ENCODE results near the gene SMC1B.
"Not testable (repeated sequence)": the region's sequence is repeated elsewhere in the genome, so short reads cannot be mapped to it uniquely, and the experiment has no call there.

The SMC1B gene

DNA sequence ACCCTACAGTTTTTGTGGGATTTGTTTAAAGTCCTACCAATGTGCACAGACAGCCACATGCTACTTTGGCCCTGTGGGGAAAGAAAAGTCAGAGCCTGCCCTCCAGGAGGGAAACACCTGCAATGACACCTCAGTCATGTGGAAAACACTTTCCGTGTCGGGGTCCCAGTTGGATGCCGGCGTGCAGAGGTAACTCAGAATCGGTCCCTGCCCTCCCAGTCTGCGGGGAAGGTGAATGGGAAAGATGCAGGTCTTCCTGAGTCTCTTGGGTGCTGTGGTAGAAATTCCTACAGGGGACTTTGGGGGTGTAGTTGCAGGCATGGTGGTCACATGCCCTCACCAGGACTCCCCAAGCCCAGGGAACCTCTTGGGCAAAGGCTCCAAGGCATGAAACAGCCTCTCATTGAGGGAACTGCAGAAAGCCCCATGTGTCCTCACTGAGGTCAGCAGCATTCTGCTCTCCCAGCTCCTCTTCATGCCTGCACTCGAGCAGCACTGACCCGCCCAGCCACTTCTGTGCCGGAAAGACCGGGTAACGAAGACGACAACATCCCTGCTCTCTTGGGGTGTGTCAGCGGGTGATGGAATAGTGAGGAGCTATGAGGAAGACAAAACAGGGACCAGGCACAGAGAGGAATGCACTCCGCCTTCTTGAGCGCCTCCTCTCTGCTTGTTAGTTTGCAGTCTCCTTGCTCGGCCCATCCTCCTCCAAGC is 4.8 kb upstream of the SMC1B start:
- DNase-seq, result no peak

DNA sequence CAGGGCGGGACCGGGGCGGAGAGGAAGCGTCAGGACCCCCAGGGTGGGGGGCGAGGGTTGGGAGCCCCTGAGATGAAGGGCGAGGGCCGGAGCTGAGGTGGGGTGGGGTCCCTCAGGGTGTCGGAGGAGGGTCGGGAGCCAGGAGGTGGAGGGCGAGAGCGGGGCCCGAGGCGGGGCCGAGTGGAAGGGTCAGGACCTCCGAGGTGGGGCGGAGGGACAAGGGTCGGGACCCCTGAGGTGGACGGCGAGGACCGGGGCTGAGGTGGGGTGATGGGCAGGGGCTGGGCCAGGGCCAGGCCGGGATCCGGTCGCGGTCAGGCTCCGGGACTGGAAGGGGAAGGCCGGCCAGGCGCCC is 409 bp downstream of the SMC1B start:
- no peak for DNase-seq

DNA sequence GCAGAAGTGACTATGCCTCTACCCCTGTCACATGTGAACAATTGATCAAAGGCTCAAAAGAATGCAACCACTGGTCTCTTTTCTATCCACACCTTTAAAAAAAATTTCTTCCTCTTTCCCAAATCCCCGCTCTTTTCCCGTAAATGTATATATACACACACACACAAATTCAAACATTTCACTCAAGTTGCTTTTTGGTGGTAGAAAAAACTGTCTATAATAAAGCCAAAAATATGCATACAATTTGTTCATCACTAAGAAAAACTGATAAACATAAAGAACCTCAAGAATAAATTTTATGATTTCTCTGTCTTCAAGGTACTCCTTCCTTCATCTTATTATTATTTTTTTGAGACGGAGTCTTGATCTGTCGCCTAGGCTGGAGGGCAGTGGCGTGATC is 5.6 kb downstream of the SMC1B start:
- DNase-seq, result no peak

DNA sequence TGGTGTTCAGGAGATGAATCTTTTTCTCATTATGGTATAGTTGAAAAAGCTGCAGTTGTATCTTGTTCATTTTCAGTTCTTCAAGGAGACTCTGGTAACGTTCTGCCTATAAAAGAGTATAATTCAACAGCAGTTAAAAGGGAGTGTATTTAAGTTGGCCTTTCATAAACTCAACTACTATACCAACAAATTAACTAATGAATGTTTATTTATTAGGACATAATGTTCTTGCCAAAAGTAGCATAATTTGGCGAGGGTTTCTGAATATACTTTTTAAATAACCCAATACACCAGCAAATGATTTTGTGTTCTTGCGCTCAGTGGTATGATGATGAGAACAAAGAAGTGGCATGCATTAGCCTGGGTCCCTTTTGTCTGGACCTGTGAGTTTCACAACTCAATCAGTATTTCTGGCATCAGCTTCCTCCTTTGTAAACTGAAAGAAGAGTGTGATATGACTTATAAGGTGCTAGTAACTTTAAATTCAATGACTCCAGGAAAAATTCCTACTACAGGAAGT is 10.9 kb downstream of the SMC1B start:
- DNase-seq, result no peak

DNA sequence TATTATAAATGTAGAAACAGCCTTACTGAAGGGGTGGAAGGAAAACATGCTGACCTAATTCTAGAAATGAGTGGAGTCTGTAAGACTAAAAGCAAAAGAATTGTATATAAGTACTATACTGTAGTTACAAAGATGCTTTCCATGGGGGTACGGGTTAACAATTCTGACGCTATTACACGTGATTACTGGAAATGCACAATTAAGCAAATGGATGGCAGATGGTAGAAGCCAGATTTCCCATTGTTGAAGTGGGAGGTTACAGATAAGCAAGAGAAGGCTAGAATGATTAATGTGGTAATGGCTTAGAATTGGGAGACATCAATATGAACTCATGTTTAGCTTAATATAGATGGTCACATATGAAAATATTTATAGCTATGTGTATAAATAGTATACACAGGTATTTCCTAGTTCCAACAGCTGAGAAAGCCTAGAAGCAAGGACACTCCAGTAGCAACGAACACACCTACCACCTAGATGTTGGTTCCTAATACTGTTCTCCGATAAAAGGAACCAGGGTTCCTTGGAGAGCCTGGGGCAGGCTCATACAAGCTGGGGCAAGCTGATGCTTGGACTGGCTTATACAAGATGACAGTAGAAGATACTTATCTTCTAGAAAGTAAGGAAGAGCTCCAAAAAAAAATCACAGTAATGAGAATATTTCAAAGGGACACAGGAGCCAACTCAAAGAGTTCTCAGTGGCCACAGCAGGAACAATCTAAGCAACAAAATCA is 13.5 kb downstream of the SMC1B start:
- DNase-seq, result no peak

DNA sequence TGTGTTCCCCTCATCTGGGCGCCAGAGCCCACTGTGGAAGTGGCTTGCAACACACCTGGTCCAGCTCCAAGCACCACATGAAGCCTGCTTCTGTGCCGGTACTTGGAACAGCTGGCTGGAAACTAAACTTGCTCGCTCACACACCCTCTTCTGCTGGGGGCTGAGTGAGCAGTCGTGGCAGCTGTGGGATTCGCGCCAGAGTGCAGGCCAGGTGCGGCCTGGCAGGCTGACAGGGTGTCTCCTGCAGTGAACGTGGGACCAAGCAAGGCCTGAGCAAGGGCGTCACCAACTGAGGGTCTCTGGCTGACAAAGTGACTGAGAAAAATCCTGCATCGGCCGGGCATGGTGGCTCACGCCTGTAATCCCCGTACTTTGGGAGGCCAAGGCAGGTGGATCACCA is 15.2 kb downstream of the SMC1B start:
- DNase-seq, result no peak

DNA sequence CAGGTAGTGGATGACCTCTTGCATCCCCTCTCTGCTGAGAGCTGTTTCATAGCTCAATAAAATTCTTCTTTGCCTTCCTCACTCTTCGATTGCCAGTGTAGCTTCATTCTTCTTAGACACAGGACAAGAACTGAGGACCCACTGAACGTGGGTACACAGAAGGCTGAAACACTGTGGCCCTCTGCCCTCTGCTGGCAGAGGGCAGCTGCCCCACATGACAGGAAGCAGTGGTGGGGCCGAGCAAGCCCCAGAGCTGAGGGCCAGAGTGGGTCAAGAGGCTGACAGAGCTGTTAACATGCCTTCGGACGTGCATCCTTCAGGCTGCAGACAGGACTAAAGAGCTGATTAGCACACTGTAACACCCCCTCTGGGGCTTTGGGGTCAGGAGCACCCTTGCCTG is 15.6 kb downstream of the SMC1B start:
- DNase-seq, result no peak

DNA sequence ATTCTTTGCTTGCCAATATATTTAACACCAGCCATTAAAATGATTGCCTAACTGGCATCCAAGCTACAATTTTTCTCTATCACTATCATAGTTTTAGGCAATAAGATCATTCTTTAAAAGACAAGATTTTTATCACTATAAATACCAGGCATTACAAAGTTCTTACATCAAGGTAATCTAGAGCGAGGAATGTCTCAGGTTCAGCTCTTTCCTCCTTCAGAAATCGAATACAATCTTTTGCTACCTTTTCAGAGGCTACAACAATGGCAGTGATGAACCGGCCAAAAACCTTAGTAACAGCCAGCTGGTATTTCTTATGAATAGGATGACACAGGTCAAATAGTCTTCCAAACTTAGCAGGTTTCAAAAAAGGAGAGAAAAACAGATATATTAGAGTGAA is 23.9 kb downstream of the SMC1B start:
- no peak for DNase-seq

DNA sequence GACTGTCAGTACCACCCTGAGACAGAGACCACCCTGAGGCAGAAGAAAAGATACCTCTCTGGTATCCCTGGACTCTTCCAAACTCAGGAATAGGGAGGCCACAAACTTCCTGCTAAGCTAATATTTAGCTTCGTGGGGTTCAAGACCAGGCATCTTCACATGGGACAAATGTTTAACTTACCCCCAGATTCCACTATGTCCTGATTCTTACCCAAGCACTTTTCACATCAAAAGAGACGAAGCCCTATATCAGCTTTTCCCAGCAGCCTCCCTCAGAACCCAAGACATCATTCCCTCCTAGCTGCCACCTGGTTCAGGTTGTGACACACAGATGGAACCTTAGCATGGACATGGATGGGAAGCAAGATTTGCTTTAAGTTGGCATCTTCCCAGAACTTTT is 32.1 kb downstream of the SMC1B start:
- DNase-seq, result no peak

DNA sequence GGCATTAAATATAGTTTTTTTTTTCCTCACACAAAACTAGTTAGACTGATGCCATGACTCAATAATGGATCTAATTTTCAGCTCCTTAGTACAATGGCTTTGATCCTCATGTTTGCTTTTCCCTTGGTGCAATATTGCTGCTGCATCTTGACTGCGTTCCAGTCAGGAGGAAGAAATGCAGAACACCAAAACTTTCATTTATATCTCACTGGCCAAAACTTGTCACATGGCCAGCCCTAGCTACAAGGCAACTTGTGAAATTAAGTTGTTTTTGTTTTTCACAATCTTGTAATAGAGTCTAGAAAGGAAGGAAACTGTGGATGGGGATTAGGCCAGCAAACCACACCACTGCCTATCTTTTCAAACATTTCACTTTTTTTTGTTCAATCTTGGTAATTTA is 36.7 kb downstream of the SMC1B start:
- DNase-seq, result no peak

DNA sequence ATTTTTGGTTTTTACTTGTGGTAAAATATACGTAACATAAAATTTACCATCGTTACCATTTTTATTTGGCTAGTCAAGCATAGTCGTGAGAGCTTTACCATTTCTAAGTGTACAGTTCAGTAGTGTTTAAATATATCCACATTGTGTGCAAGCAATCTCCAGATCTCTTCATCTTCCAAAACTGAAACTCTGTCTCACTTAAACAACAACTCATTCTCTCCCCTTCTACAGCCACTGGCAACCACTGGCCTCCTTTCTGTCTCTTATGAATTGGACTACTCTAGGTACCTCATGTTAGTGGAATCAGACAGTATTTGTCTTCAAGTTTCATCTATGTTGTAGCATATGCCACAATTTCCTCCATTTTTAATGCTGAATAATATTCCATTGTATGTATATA is 37.4 kb downstream of the SMC1B start:
- DNase-seq, result no peak

DNA sequence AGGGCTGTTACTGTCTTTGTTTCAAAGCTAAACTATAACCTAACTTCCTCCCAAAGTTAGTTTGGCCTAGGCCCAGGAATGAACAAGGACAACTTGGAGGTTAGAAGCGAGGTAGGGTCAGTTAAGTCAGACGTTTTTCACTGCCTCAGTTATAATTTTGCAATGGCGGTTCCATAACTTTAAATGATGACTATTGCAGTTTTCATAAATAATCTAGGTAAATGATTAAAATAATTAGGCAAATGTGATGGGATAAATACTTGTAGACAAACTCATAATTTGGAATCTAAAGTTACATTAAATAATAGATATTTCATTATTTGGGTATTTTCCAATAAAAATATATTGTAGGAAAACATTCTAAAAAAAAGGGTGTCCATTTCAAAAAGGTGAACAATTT is 39.8 kb downstream of the SMC1B start:
- DNase-seq, result not testable (repeated sequence)

DNA sequence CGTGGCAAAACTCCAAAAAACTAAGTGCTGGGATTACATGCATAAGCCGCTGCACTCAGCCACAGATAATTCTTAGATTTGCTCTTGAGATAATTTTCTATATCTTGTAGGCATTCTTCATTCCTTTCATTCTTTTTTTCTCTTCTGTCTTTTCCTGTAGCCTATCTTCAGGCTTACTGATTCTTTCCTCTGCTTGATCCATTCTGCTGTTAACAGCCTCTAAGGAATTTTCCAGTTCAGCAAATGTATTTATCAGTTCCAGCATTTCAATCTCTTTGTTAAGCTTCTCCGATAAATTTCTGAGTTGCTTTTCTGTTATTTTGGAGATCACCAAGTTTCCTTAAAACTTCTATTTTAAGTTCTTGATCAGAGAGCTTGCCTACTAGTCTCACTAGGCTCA is 46.7 kb downstream of the SMC1B start:
- DNase-seq, result no peak

DNA sequence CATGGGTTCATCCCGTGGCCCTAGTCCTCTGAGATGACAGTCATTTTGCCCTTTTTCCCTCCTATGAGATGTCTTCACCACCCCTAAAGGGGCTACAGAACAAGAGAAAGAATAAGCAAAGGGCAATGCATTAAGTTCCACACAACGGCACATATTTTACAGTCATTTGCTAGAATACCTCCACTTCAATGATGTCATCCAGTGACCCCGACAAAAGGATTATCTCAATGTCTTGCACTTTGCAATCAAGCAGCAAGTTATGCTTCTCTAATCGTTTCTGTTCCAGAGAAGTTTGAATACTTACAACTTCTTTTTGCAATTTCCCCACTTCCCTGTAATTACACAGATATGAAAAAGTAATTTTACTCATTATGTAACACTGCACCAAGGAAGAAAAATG is 53.8 kb downstream of the SMC1B start:
- no peak for DNase-seq

DNA sequence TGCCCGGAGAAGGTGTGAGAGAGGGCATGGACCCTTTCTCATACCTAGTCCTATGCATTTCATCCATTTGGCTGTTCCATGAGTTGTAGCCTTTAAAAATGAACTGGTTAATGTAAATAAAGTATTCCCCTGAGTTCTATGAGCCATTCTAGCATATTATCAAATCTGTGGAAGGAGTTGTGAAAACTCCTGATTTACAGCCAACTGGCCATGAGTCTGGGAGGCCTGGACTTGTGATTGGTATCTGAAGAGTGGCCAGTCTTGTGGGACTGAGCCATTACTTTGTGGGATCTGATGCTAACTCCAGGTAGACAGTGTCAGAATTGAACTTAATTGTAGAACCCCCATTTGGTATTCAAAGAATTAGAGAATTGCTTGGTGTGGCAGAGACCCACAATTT is 55.3 kb downstream of the SMC1B start:
- no peak for DNase-seq

DNA sequence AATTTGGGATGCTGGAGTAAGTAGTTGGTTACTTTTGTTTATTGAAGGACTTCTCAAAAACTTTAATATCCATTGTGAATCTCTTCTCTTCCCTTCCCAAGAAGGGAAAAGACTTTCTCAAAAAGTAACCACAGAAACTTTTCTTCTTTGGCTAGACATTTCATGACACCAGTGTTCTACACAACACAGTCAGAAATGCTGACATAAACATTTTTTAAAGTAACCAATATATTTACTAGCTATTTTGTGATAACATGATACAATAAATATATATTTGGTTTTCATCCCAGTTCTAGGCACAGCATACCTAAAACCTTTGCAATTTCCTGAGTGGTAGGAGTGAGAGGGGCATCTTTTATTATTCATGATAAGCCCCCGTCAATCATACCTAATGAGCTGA is 55.9 kb downstream of the SMC1B start:
- no peak for DNase-seq

DNA sequence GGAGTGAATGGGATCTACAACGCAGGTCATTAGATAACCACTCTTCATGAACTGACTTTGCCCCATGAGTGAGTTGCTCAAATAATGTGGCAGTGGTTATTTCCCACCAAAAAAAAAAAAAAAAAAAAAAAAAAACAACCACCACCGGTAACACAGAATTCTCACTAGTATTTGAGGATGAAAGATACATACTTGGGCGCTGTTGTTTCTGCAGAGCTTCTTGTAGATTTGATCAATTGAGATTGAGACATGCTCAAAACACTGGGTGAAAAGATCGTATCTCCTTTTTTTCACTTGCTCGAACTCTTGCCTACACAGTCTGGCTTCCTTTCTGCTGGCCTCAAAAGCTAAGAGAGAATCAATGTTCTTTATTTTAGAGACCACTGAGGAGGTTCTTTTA is 59.6 kb downstream of the SMC1B start:
- no peak for DNase-seq

DNA sequence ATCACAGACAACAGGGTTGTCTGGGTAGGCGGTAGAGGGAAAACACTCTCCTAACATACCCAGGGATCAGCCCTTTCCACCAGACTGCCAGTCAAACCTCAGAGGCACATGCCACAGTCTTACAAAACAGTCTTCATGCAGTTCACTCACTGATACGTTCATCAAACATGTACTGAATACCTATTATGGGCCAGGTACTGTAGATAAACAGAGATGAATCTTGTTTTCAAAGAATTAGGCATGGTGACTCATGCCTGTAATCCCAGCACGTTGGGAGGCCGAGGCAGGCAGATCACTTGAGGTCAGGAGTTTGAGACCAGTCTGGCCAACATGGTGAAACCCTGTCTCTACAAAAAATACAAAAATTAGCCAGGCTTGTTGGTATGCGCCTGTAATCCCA is 60.6 kb downstream of the SMC1B start:
- not testable (repeated sequence) for DNase-seq

DNA sequence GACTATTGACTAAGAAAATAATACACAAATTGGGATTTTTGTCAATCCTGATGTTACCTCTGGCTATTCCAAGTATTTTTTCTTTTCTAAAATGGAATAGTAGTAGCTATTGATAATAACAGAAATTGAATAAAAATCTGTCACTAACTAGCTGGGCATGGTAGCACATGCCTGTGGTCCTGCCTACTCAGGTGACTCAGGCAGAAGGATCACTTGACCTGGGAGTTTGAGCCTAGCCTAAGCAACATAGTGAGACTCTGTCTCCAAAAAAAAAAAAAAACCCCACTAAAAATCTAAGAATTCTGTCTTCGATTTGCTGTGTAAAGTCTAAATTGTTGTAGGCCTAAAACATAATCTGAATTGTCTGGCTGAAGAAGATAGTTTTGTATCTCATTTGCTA is 61.4 kb downstream of the SMC1B start:
- no peak for DNase-seq

DNA sequence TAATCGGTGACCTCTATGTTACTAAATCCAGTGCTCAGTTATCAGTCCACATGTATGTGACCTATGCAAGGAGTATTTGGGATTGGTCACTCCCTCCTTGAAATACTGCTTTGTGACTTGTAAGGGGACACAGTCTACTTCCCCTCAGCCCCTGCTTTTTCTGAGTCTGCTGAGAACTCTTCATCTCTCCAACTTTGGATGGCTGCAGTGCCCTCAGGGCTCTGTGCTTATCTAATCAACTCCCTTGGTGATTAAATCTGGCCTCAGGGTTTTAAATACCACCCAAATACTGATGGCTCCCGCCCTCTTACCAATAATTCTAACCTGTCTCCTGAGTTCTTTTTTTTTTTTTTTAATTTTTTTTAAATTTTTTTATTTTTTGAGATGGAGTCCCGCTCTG is 63.5 kb downstream of the SMC1B start:
- DNase-seq, result no peak

DNA sequence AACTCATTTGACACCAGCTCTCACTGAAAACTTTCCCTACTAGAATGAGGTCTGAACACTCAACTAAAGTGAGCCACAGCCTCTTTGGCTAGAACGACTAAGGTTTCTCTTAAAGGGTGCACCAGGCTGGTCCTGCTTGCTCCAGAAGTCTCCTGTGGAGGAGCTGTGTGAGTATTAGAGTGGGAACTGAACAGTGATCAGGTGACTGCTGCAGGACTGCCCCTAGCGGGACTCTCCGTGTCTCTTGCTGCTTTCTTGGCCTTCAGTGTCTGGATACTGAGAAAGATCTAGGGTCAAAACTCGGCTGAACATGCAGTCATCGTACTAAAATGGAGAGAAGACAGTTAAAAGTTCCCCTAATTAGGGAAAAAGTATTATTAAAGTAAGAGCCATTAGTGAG is 69.1 kb downstream of the SMC1B start:
- no peak for DNase-seq

DNA sequence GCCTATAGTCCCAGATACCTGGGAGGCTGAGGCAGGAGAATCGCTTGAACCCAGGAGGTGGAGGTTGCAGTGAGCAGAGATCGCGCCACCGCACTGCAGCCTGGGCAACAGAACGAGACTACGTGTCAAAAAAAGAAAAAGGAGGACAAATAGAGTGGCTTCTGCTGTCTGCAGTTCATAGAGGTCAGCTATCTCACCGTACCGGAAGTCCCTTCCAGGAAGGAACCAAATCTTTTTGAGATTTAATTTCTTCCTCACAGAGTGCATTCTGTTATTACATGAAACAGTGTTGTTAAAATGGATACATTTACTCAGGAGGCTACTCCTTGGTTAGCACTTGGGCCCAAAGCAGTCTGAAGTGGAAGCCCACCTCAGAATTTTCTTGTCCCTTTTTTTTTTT is 70.3 kb downstream of the SMC1B start:
- no peak for DNase-seq

DNA sequence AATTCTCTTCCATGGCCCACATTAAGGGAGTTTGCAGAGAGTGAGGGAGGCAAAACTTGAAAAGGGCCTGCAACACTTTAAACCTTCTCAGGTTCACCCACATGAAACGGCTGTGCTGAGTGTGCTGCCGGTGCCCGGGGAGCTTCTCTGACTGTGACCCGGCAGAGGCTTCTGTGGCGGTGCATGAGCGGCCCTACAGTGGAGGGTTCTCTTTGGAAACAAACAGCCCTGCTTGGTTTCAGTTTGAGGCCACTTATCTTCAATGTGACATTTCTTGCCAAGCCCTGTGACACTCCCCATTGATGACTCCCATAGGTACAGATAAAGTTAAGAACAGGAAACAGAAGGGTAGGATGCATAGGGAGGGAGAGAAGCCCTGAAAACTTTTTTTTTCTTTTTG is 71.9 kb downstream of the SMC1B start:
- DNase-seq, result no peak

DNA sequence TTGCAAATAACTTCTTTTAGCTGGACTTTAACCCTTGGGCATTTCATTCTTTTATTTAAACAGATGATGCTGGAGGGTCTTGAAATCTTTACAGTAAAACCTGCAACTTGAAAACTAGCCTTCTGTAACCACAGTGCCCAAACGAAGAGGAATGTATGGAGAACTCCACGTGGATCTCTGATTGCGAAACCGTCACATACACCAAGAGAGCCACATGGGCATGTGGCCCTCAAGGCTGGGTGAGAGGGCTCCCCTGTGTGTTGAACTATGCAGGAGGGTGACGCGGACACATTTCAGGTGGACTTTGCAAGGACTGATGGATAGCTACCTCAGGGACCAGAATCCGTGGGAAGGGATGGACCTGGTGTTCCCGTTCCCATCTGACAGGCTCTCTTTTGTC is 73.1 kb downstream of the SMC1B start:
- DNase-seq, result no peak

DNA sequence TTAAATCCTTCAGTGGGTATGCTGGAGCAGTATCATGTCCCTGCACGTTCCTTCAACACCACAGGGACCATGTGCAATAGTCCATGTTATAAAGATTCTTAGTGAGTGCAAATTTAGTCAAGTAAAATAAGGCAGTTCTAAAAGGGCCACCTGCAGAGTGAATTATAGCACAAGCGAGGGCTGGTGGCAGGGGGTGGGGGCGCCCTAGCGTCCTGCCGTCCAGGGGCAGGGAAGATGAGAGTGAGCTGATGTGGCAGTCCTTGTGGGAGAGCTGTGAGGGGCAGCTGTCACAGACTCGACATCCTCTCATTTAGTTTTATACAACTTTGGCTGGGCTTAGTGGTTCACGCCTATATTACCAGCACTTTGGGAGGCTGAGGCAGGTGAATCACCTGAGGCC is 74.6 kb downstream of the SMC1B start:
- DNase-seq, result no peak
